Epidermal melanocyte (primary cell): ENCODE results near the gene TSPAN10.
"Not testable (repeated sequence)": the region's sequence is repeated elsewhere in the genome, so short reads cannot be mapped to it uniquely, and the experiment has no call there.

Experiments
- DNase-seq: peaks from one replicate; pipeline ENCODE4 v3.0.0; 2011; ENCODE audit warnings: low spot score; ENCODE audit not compliant: insufficient read length

Gene TSPAN10

GRCh38 chr17:81636505-81637288 lies at the start of gene TSPAN10, which contains the start of gene NPLOC4:
TSPAN10 (plus strand) TSS chr17:81637196; CDS start chr17:81642413, 5,217 bp downstream.
NPLOC4 (minus strand) TSS chr17:81637112; CDS start chr17:81636930, 182 bp downstream.
- DNase-seq, result peak; percentile 99

GRCh38 chr17:81589612-81590011 lies 47.4 kb upstream of the TSPAN10 start:
- DNase-seq, result no peak

- DNase-seq, result no peak
Observed at GRCh38 chr17:81590121-81590520, 46.9 kb upstream of the TSPAN10 start.

- DNase-seq, result no peak
Observed at GRCh38 chr17:81591971-81592370, 45.0 kb upstream of the TSPAN10 start.

- no peak for DNase-seq
Observed at GRCh38 chr17:81593105-81593871, 43.7 kb upstream of the TSPAN10 start.

GRCh38 chr17:81599719-81600486 lies 37.1 kb upstream of the TSPAN10 start:
- DNase-seq, result no peak

- DNase-seq, result peak; percentile 68
Observed at GRCh38 chr17:81601525-81602120, 35.4 kb upstream of the TSPAN10 start.

- DNase-seq, result no peak
Observed at GRCh38 chr17:81603846-81604610, 33.0 kb upstream of the TSPAN10 start.

GRCh38 chr17:81607431-81607830 lies 29.6 kb upstream of the TSPAN10 start:
- DNase-seq, result no peak

GRCh38 chr17:81608082-81608481 lies 28.9 kb upstream of the TSPAN10 start:
- DNase-seq, result no peak

- no peak for DNase-seq
Observed at GRCh38 chr17:81608605-81609004, 28.4 kb upstream of the TSPAN10 start.

GRCh38 chr17:81609541-81610311 lies 27.3 kb upstream of the TSPAN10 start:
- no peak for DNase-seq

GRCh38 chr17:81612172-81612970 lies 24.6 kb upstream of the TSPAN10 start:
- no peak for DNase-seq

GRCh38 chr17:81615401-81615930 lies 21.5 kb upstream of the TSPAN10 start:
- no peak for DNase-seq

GRCh38 chr17:81616877-81617276 lies 20.1 kb upstream of the TSPAN10 start:
- no peak for DNase-seq

- DNase-seq, result not testable (repeated sequence)
Observed at GRCh38 chr17:81618307-81618706, 18.7 kb upstream of the TSPAN10 start.

- DNase-seq, result peak; percentile 35
Observed at GRCh38 chr17:81621494-81622130, 15.4 kb upstream of the TSPAN10 start.

GRCh38 chr17:81630274-81630673 lies 6.7 kb upstream of the TSPAN10 start:
- peak; percentile 0 for DNase-seq
